GM12891 (cell line): ENCODE measurements around the gene MLH1.

Source experiments
- POLR2A ChIP-seq: IDR thresholded peaks from 2 replicates; pipeline ENCODE4 v1.6.1; 2011; ENCODE audit warnings: low read depth, low read length, control low read depth
- POLR2AphosphoS5 ChIP-seq: IDR thresholded peaks from 2 replicates; pipeline ENCODE4 v1.6.1; 2011; ENCODE audit warnings: low read depth, low read length, control low read depth
- POU2F2 ChIP-seq: IDR thresholded peaks from 2 replicates; pipeline ENCODE4 v1.6.1; 2011; ENCODE audit warnings: low read depth, mild to moderate bottlenecking, control low read depth, low read length, moderate library complexity
- SPI1 ChIP-seq: IDR thresholded peaks from 2 replicates; pipeline ENCODE4 v1.6.1; 2011; ENCODE audit warnings: low read depth, low read length, control low read depth
- TAF1 ChIP-seq: IDR thresholded peaks from 2 replicates; pipeline ENCODE4 v1.6.1; 2011; ENCODE audit warnings: low read depth, low read length, control low read depth

DNA sequence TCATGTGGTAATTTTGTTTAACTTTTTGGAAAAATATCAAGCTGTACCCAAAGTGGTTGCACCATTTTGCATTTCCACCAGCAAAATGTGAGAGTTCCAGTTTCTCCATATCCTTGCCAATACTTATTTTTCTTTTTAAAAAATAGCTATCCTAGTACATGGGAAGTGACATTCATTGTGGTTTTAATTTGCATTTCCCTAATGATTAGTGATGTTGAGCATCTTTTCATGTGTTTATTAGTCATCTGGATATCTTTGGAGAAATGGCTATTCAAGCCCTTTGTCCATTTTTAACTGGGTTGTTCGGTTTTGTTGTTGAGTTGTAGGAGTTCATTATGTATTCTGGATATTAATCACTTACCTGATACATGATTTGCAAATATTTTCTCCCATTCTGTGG lies 29.0 kb upstream of the MLH1 start:
- no peak for TF ChIP-seq POLR2AphosphoS5
- no peak for TF ChIP-seq SPI1
- TF ChIP-seq POLR2A = no peak
- TF ChIP-seq TAF1 = no peak
- no peak for TF ChIP-seq POU2F2
